ENCODE data around the gene MYH15. TPM values are rescaled to one million over a fixed set of nuclear protein-coding genes. Genes with fewer than 3 reads are reported as not detected.
"Not testable (repeated sequence)": the region's sequence is repeated elsewhere in the genome, so short reads cannot be mapped to it uniquely, and the experiment has no call there.

The MYH15 gene
- total and polyA plus RNA-seq, 2 of the 8 experiments (the other 6 are each of a cell fraction or from before 2014, with no cell fraction given) = under 0.01 TPM; not detected in 1

- no peak for TF ChIP-seq POLR2A (IDR thresholded peaks at IDR 0.05; ENCODE audit: control extremely low read depth in 1 of 2, low read depth in 2 of 2, low read length in 2 of 2)
- no peak for TF ChIP-seq ASH2L (IDR thresholded peaks at IDR 0.05; ENCODE audit: low read length)
- TF ChIP-seq POLR2AphosphoS5 (IDR thresholded peaks at IDR 0.05; ENCODE audit: low read depth, low read length) = no peak
- no peak for TF ChIP-seq JUND (IDR thresholded peaks at IDR 0.05; ENCODE audit: low read length)
- TF ChIP-seq BCL11A (IDR thresholded peaks at IDR 0.05; ENCODE audit: low read depth in 2 of 2, low read length in 2 of 2) = no peak
- TF ChIP-seq SP2 (IDR thresholded peaks at IDR 0.05; ENCODE audit: low read length) = no peak
- no peak for TF ChIP-seq SIX5 (IDR thresholded peaks at IDR 0.05; ENCODE audit: low read depth, low read length)
- no peak for TF ChIP-seq CEBPB (IDR thresholded peaks at IDR 0.05; ENCODE audit: low read depth, low read length)
- no peak for TF ChIP-seq CHD2 (IDR thresholded peaks at IDR 0.05; ENCODE audit: low read length)
- TF ChIP-seq GABPA (IDR thresholded peaks at IDR 0.05; ENCODE audit: borderline replicate concordance, insufficient read depth, low read length) = no peak
These were observed 130.1 kb downstream of the MYH15 start (continued) for GRCh38 chr3:108380128-108380795.

DNA sequence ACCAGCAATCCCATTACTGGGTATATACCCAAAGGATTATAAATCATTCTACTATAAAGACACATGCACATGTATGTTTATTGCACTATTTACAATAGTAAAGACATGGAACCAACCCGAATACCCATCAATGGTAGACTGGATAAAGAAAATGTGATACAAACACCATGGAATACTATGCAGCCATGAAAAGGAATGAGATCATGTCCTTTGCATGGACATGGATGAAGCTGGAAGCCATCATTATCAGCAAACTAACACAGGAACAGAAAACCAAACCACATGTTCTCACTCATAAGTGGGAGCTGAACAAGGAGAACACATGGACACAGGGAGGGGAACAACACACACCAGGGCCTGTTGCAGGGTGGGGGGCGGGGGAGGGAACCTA lies 131.4 kb downstream of the MYH15 start:
- H3K4ac ChIP-seq (replicated peaks; ENCODE audit: insufficient read length, low read depth, low read length); H2BK12ac ChIP-seq (ENCODE audit: low read depth, low read length); H4K20me1 ChIP-seq (replicated peaks in 1 of 2; ENCODE audit: control insufficient read depth in 1 of 2, insufficient read depth in 2 of 2, low read length in 2 of 2); H3K4me2 ChIP-seq (ENCODE audit: insufficient read depth in 1 of 2, low read depth in 2 of 2, low read length in 2 of 2); H2BK15ac ChIP-seq (ENCODE audit: low read length); H4K5ac ChIP-seq (ENCODE audit: insufficient read length, low read depth, low read length); H2AK5ac ChIP-seq (ENCODE audit: low read depth, low read length); H2BK5ac ChIP-seq (ENCODE audit: low read depth, low read length); H3K9me3 ChIP-seq (ENCODE audit: insufficient read depth in 2 of 2, low read depth in 1 of 2, low read length in 1 of 2); POLR2A ChIA-PET (ENCODE audit: partially characterized antibody); H3K18ac ChIP-seq (ENCODE audit: extremely low read depth, low read length); H4K91ac ChIP-seq (replicated peaks; ENCODE audit: insufficient read length, low read length); H3K4me1 ChIP-seq (replicated peaks in 1 of 4; ENCODE audit: control insufficient read depth in 3 of 4, insufficient read depth in 4 of 4, low read length in 3 of 4); H3K36me3 ChIP-seq (ENCODE audit: control insufficient read depth in 2 of 4, insufficient read depth in 4 of 4, low read length in 3 of 4); H3K4me3 ChIP-seq (ENCODE audit: extremely low read depth in 1 of 4, insufficient read depth in 2 of 4, low read depth in 3 of 4, low read length in 4 of 4); H4K8ac ChIP-seq (ENCODE audit: extremely low read depth, insufficient read depth, low read length); H3K14ac ChIP-seq (ENCODE audit: insufficient read length); H3K23me2 ChIP-seq (ENCODE audit: low read depth, low read length); H3K23ac ChIP-seq (ENCODE audit: insufficient read length); H3K79me1 ChIP-seq (ENCODE audit: low read depth, low read length); H2BK20ac ChIP-seq (ENCODE audit: low read length); H3K27me3 ChIP-seq (replicated peaks in 1 of 4; ENCODE audit: control insufficient read depth in 3 of 4, extremely low read depth in 1 of 4, insufficient read depth in 3 of 4, low read length in 3 of 4); H2AFZ ChIP-seq (ENCODE audit: low read length); H3K9ac ChIP-seq (replicated peaks in 1 of 4; ENCODE audit: extremely low read depth in 1 of 4, low read depth in 3 of 4, low read length in 3 of 4); DNase-seq (ENCODE audit: low read depth in 1 of 2, low spot score in 2 of 2); CTCF ChIA-PET (ENCODE audit: partially characterized antibody); FAIRE-seq; H2BK120ac ChIP-seq (replicated peaks; ENCODE audit: low read depth, low read length); H3K56ac ChIP-seq (replicated peaks; ENCODE audit: insufficient read length, low read depth, low read length); H3K27ac ChIP-seq (ENCODE audit: low read depth, low read length); H3K79me2 ChIP-seq (ENCODE audit: control insufficient read depth in 1 of 2, insufficient read depth in 2 of 2, low read length in 2 of 2): not testable (repeated sequence)
- whole genome bisulfite sequencing, 2 experiments (ENCODE audit: extremely low coverage in 1 of 2, insufficient coverage in 1 of 2, insufficient read length in 1 of 2, insufficient replicate concordance in 2 of 2, low coverage in 1 of 2, low lambda C conversion rate in 2 of 2, missing lambda C conversion rate in 1 of 2) = 91% methylated on average over 1 of the region's 2 CpGs; no CpG with 5 or more reads in 1 of the 2 experiments
